ENCODE results near the gene CYSLTR2.

Gene CYSLTR2

GRCh38 chr13:48712141-48712540 lies 58.4 kb downstream of the CYSLTR2 start:
- no peak overlapping the region for H3K27ac ChIP-seq
- TF ChIP-seq CTCF (conservative IDR thresholded peaks at IDR 0.05) (no peak), ZFX (IDR thresholded peaks at IDR 0.05) (no peak)

- TF ChIP-seq CTCF (conservative IDR thresholded peaks at IDR 0.05), result no peak
- TF ChIP-seq ZFX (IDR thresholded peaks at IDR 0.05), result no peak
- no peak overlapping the region for H3K27ac ChIP-seq
These were observed 62.2 kb downstream of the CYSLTR2 start for GRCh38 chr13:48715977-48716376.

- TF ChIP-seq ZFX (IDR thresholded peaks at IDR 0.05) (no peak), CTCF (conservative IDR thresholded peaks at IDR 0.05) (no peak)
- H3K27ac ChIP-seq, result no peak overlapping the region
These were observed 66.9 kb downstream of the CYSLTR2 start for GRCh38 chr13:48720621-48721020.

GRCh38 chr13:48723168-48723567 lies 69.4 kb downstream of the CYSLTR2 start:
- no peak for TF ChIP-seq ZFX (IDR thresholded peaks at IDR 0.05)
- TF ChIP-seq CTCF (conservative IDR thresholded peaks at IDR 0.05), result no peak

GRCh38 chr13:48725271-48725670 lies 71.5 kb downstream of the CYSLTR2 start:
- no peak overlapping the region for H3K27ac ChIP-seq

More at GRCh38 chr13:48723168-48723567, 69.4 kb downstream of the CYSLTR2 start:
- H3K27ac ChIP-seq, result no peak overlapping the region

GRCh38 chr13:48726711-48727110 lies 73.0 kb downstream of the CYSLTR2 start:
- no peak for TF ChIP-seq CTCF (conservative IDR thresholded peaks at IDR 0.05)
- TF ChIP-seq ZFX (IDR thresholded peaks at IDR 0.05), result no peak
- no peak overlapping the region for H3K27ac ChIP-seq

More at GRCh38 chr13:48725271-48725670, 71.5 kb downstream of the CYSLTR2 start:
- TF ChIP-seq ZFX (IDR thresholded peaks at IDR 0.05) (no peak), CTCF (conservative IDR thresholded peaks at IDR 0.05) (no peak)

- no peak for TF ChIP-seq ZFX (IDR thresholded peaks at IDR 0.05)
- TF ChIP-seq CTCF (conservative IDR thresholded peaks at IDR 0.05), result no peak
- no peak overlapping the region for H3K27ac ChIP-seq
These were observed 73.7 kb downstream of the CYSLTR2 start for GRCh38 chr13:48727241-48728011.
